NCI-H2196 treated with DMSO at 0.1 percent for 48 hours (cell line): ENCODE data around the gene PLD4.
"Not testable (repeated sequence)": the region's sequence is repeated elsewhere in the genome, so short reads cannot be mapped to it uniquely, and the experiment has no call there.

ENCODE experiments used
- DNase-seq: peaks from one replicate; lab custom pipeline; 2025; ENCODE audit not compliant: unreplicated experiment; lab: John Stamatoyannopoulos, UW

PLD4 gene

DNA sequence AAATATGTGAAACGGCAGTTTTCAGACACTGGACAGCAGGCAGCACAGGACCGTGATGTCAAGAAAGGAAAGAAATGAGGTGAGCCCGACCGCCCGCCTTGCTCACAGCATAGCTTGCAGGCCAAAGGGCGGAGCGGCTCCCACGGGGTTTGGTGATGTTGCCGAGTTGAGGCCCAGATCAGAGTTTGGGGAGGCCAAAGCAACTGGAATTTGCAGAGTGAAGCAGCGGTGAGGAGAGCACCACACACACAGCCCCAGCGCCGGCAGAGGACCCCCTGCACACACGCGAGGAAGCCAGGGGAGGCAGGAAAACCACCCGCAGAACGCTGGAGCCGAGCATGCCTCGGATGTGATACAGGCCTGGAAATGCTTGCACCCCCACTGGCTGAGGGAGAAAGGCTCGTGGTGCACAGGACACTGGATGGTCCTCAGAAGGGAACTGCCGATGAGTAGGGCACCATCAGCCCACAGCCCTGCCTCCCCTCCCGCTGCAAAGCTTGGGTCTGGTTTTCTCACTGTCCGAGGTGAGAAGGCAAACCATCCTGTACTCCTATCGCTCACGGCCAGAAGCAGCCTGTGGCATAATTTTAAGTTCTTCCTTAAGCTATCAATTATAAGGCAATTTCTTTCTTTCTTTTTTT is 25.7 kb upstream of the PLD4 start:
- no peak for DNase-seq

DNA sequence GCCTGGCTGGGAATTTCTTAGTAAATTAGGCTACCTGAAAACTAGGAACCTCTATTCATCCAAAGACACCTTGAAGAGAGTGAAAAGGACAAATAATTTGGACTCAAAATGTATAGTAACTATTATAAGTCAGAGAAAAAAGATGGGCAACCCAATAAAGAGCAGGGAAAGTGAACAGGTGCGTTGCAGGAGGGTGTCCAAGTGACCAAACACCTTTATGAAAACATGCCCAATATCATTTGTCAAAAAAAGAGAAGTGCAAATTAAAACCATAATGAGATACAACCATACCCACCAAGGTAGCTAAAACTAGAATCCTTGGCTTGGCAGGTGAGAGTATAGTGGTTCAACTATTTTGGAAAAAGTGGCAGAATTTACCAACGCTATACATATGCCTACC is 24.9 kb upstream of the PLD4 start:
- DNase-seq: no peak

DNA sequence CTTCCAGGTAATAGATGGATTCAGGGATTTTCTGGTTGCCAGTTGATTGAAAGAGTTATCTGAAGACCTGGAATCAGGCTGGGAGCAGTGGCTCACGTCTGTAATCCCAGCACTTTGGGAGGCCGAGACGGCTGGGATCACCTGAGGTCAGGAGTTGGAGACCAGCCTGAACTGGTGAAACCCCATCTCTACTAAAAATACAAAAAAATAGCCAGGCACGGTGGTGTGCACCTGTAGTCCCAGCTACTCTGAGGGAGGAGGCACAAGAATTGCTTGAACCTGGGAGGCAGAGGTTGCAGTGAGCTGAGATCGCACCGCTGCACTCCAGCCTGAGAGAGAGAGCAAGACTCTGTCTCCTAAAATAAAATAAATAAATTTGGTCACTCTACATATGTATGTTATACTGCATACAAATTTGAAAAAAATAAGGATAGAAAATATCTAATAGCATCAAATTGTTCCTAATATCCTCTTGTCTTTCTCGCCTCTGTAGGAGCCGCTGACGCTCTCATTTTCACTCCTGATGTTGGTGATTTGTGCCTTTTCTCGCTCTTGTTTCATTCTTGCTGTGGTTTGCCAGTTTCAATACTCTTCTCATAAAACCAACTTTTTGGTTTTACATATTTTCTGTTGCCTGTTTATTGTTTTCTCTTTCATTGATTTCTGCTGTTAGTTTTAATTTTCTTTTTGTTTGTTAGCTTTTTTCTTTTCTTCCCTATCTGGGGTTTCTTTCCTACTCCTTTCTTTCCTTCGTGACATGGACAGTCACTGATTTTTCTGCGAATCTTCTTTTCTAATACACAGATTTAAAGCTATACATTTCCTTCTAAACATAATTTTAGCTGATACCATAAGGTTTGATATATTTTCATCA is 23.8 kb upstream of the PLD4 start:
- DNase-seq: no peak

DNA sequence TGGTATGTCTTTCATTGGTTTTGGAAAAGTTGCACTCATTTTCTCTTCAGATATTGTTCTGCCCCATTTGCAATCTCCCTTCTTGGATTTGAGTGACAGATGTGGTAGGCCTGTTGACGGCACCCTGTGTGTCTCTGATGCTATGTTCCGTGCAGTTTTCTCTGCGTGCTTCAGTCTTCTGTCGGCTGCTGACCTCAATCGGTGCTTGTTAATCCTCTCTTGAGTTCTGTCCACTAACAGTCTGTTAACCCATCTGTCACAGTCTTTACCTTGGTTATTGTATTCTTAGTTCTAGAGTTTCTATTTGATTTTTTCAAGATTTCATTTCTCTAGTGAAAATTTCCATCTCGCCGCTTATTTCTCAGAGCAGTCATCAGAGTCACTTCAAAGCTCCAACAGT is 20.7 kb upstream of the PLD4 start:
- DNase-seq: no peak

GRCh38 chr14:104904650-104905578 is 19.8 kb upstream of the PLD4 start:
- DNase-seq: not testable (repeated sequence)

- not testable (repeated sequence) for DNase-seq
Observed at GRCh38 chr14:104905579-104905933, 19.1 kb upstream of the PLD4 start.

- no peak for DNase-seq
Observed at GRCh38 chr14:104908303-104908702, 16.4 kb upstream of the PLD4 start.

DNA sequence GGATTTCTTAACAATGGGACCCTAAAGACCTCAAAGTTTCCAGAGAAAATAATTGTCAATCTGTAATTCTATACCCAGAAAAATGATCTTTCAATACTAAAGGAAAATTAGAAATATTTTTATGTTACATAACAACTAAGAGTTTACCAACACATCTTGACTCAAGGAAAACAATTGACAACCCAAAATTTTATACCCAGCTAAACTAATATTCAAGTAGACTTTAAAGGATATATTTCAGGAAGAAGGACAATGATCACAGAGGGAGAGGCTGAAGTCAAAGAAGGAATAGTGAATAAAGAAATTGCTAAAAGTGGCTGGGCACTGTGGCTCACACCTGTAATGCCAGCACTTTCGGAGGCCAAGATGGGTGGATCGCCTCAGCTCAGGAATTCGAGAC is 12.6 kb upstream of the PLD4 start:
- DNase-seq: no peak

- DNase-seq: no peak
Observed at GRCh38 chr14:104913435-104913834, 11.2 kb upstream of the PLD4 start.

DNA sequence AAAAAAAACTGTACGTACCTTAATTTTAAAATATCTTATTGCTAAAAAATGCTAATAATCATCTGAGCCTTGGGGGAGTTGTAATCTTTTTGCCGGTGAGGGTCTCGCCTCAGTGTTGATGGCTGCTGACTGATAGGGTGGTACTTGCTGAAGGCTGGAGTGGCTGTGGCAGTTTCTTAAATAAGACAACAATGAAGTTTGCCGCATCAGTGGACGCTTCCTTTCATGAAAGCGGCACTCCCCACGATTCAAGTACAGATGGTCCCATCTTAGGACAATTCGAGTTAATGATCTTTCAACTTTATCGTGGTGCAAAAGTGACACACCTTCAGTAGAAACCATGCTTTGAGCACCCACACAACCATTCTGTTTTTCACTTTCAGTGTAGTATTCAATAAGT is 7.6 kb upstream of the PLD4 start:
- no peak for DNase-seq

- no peak for DNase-seq
Observed at GRCh38 chr14:104917993-104918392, 6.7 kb upstream of the PLD4 start.

DNA sequence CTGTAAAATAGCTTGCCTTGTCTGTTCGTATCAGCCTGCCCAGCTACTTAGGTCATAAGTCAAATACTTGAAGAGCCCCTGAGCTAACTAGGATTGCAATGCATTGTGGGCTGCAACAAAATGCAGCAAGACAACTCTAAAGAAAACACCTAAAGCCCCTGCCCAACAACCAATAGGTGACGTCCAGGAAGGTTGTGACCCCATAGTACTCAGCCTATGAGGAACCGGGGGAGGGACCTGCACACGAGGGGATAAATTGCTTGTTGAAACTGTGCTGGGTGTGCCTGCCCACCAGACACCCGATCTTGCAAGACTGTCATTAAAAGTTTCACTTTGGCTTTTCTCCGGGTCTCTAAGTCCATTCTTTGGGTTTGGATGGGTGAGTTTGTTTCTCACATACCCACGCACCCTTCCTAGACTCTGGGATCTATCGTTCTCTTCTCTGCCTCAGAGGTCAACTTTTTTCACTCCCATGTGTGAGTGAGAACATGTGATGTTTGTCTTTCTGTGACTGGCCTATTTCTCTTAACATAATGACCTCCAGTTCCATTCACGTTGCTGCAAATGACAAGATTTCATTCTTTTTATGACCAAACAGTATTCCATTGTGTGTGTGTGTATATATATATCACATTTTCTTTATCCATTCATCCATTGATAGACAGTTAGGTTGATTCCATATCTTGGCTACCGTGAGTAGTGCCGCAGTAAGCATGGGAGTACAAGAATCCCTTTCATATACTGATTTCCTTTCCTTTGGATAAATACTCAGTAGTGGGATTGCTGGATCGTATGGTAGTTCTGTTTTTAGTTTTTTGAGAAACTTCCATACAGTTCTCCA is 5.3 kb upstream of the PLD4 start:
- not testable (repeated sequence) for DNase-seq

DNA sequence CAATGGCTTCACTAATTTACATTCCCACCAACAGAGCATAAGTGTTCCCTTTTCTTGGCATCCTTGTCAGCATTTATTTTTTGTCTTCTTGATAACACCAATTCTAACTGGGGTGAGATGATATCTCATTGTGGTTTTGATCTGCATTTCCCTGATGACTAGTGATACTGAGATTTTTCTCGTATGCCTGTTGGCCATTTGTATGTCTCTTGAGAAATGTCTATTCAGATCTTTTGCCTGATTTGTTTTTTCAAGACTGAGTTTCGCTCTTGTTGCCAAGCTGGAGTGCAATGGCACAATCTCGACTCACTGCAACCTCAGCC is 4.7 kb upstream of the PLD4 start:
- no peak for DNase-seq

DNA sequence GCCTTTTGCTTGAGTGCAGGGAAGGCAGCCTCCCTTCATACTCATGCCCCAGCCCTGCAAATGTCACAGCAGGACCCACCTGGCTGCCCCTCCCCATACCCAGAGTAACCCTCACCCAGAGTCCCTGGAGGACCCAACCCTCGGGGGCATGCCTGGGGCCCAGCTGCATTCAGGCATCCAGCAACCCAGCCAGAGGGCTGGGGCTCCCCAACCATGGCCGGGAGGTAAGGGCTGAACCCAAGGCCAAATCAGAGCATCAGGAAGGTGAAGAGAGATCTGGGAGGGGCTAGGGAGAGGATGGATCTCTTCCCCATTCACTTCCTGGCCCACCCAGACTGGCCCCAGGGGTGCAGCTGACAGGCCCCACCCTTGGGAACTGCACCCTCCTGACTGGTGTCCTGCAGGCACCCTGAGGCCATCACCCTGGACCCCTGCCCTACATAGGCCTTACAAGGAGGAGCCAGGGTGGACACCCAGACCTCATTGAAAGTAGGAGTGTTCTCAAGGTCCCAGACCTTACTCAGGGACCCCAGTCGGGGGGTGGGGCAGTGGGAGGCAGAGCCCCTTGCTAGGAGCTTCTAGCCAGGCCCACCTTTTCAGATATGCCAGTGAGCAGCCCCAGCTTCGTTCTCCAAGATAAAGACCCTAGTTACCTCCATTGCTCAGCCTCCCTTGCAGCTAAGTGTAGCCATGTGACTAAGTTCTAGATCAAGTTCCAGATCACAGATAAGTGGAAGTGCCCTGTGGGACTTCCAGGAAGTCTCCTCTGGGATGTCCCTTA is 849 bp upstream of the PLD4 start:
- no peak for DNase-seq

- DNase-seq: no peak
Observed at GRCh38 chr14:104925214-104925854, 655 bp downstream of the PLD4 start.

GRCh38 chr14:104925855-104926609 is 1.4 kb downstream of the PLD4 start:
- DNase-seq: no peak

GRCh38 chr14:104926619-104927431 is 2.1 kb downstream of the PLD4 start:
- DNase-seq: no peak

DNA sequence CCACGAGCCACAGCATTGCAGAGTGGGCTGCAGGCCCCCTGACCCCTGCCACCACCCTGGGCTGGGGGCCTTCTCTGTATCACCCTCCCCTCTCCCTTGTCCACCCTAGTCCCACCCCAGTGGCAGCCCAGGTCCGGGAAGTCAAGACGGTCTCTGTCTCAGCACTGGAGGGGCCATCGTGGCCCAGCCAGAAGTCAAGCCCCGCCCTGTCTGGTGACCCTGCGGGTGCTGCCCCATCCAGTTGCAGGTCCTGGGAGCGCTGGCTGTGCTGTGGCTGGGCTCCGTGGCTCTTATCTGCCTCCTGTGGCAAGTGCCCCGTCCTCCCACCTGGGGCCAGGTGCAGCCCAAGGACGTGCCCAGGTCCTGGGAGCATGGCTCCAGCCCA is 2.7 kb downstream of the PLD4 start:
- DNase-seq: no peak
